Loucy (cell line): Measurements from ENCODE around the gene PTPN2.
A peak's percentile ranks its signal among the peaks of the same experiment; 100 is the strongest.

Experiments
- H2AFZ ChIP-seq: fragments of 200-600 bp; sonication (generic); 2 replicates; pipeline ENCODE4 v1.6.0; 2016; ENCODE audit warnings: antibody characterized with exemption, mild to moderate bottlenecking, low read length, moderate library complexity
- H3F3A ChIP-seq: fragments of 200-600 bp; 2 replicates; pipeline ENCODE4 v1.6.0; 2016; ENCODE audit warnings: antibody characterized with exemption, low read depth, mild to moderate bottlenecking
- H3K27me3 ChIP-seq: fragments of 200-600 bp; sonication (generic); 2 replicates; pipeline ENCODE4 v1.6.1; 2014; ENCODE audit warnings: low read length, mild to moderate bottlenecking; ENCODE audit not compliant: insufficient read depth, poor library complexity, severe bottlenecking
- H3K36me3 ChIP-seq: fragments of 200-600 bp; sonication (generic); 2 replicates; pipeline ENCODE4 v1.6.1; 2016; ENCODE audit warnings: low read length; ENCODE audit not compliant: insufficient read depth
- H3K4me1 ChIP-seq: fragments of 200-600 bp; sonication (generic); 2 replicates; pipeline ENCODE4 v1.5.1; 2014; ENCODE audit warnings: low read length, mild to moderate bottlenecking; ENCODE audit not compliant: insufficient read depth, poor library complexity, severe bottlenecking
- H3K4me2 ChIP-seq: fragments of 200-600 bp; sonication (generic); 2 replicates; pipeline ENCODE4 v1.6.0; 2014; ENCODE audit warnings: antibody characterized with exemption, low read length, low read depth, mild to moderate bottlenecking; ENCODE audit not compliant: poor library complexity, severe bottlenecking
- H3K4me3 ChIP-seq: fragments of 200-600 bp; sonication (generic); 2 replicates; pipeline ENCODE4 v1.5.1; 2014; ENCODE audit warnings: low read length, mild to moderate bottlenecking, mixed read lengths; ENCODE audit not compliant: poor library complexity, severe bottlenecking
- H3K79me2 ChIP-seq: fragments of 200-600 bp; sonication (generic); 2 replicates; pipeline ENCODE4 v1.6.1; 2014; ENCODE audit warnings: low read length; ENCODE audit not compliant: insufficient read depth
- H3K9ac ChIP-seq: fragments of 200-600 bp; sonication (generic); 2 replicates; pipeline ENCODE4 v1.6.0; 2014; ENCODE audit warnings: mild to moderate bottlenecking, low read depth, low read length, moderate library complexity; ENCODE audit not compliant: poor library complexity, severe bottlenecking
- H3K9me2 ChIP-seq: fragments of 200-600 bp; sonication (generic); replicated peaks from 2 replicates; pipeline ENCODE4 v1.6.1; 2016; ENCODE audit warnings: low read depth, low read length, mixed read lengths
- H3K9me3 ChIP-seq: fragments of 200-600 bp; sonication (generic); 2 replicates; pipeline ENCODE4 v1.6.1; 2014; ENCODE audit warnings: mild to moderate bottlenecking, antibody characterized with exemption, low read length, low read depth; ENCODE audit not compliant: insufficient read depth
- H4K20me1 ChIP-seq: fragments of 200-600 bp; sonication (generic); 2 replicates; pipeline ENCODE4 v1.6.0; 2014; ENCODE audit warnings: antibody characterized with exemption, low read length, mild to moderate bottlenecking; ENCODE audit not compliant: insufficient read depth, poor library complexity, severe bottlenecking
- CTCF ChIP-seq: fragments of 200-600 bp; sonication (generic); conservative IDR thresholded peaks from 2 replicates; pipeline ENCODE4 v1.5.1; 2014; ENCODE audit warnings: mild to moderate bottlenecking, antibody characterized with exemption, low read length
- EZH2phosphoT487 ChIP-seq: fragments of 200-600 bp; IDR thresholded peaks from 2 replicates; pipeline ENCODE4 v1.6.1; 2018; ENCODE audit warnings: antibody characterized with exemption, mild to moderate bottlenecking, moderate library complexity, borderline replicate concordance

PTPN2 gene

GRCh38 chr18:12921178-12921577 is 37.1 kb upstream of the PTPN2 start:
- H3K4me2 ChIP-seq: peak overlapping the region; percentile 48
- peak overlapping the region; percentile 27 for H3K4me3 ChIP-seq
- no peaks in the 10 kb centered on the region for H3K9me3 ChIP-seq
- no peaks in the 10 kb centered on the region for H3K27me3 ChIP-seq
- no peaks in the 10 kb centered on the region for H3F3A ChIP-seq
- TF ChIP-seq CTCF (no peak), EZH2phosphoT487 (no peak)
- H3K9me2 ChIP-seq: no peaks in the 10 kb centered on the region
- no peak overlapping the region for H3K9ac ChIP-seq
- H2AFZ ChIP-seq: peak overlapping the region; percentile 81
- H3K36me3 ChIP-seq: no peaks in the 10 kb centered on the region
- no peaks in the 10 kb centered on the region for H3K79me2 ChIP-seq
- peaks cover 8% of the 10 kb centered on the region for H3K4me1 ChIP-seq
- no peaks in the 10 kb centered on the region for H4K20me1 ChIP-seq

- no peaks in the 10 kb centered on the region for H3K27me3 ChIP-seq
- H3K4me1 ChIP-seq: no peaks in the 10 kb centered on the region
- no peak overlapping the region for H3K4me3 ChIP-seq
- no peak overlapping the region for H2AFZ ChIP-seq
- no peak overlapping the region for H3K9ac ChIP-seq
- H4K20me1 ChIP-seq: no peaks in the 10 kb centered on the region
- H3K4me2 ChIP-seq: no peak overlapping the region
- no peaks in the 10 kb centered on the region for H3K36me3 ChIP-seq
- no peaks in the 10 kb centered on the region for H3K9me3 ChIP-seq
- no peaks in the 10 kb centered on the region for H3F3A ChIP-seq
- H3K79me2 ChIP-seq: no peaks in the 10 kb centered on the region
- H3K9me2 ChIP-seq: no peaks in the 10 kb centered on the region
- TF ChIP-seq CTCF: no peak
- TF ChIP-seq EZH2phosphoT487: no peak
These were observed 28.1 kb upstream of the PTPN2 start for GRCh38 chr18:12911929-12912703.

- Histone ChIP-seq H3K9me3 (no peaks in the 10 kb centered on the region), H3K4me3 (no peak overlapping the region), H3F3A (no peaks in the 10 kb centered on the region), H3K4me1 (no peaks in the 10 kb centered on the region), H3K36me3 (no peaks in the 10 kb centered on the region), H3K4me2 (no peak overlapping the region), H3K27me3 (no peaks in the 10 kb centered on the region), H3K9ac (no peak overlapping the region), H4K20me1 (no peaks in the 10 kb centered on the region), H2AFZ (no peak overlapping the region), H3K79me2 (no peaks in the 10 kb centered on the region), H3K9me2 (no peaks in the 10 kb centered on the region)
- TF ChIP-seq EZH2phosphoT487: no peak
These were observed 27.2 kb upstream of the PTPN2 start for GRCh38 chr18:12911025-12911928.
